HPDE6-E6E7 (cell line): Measurements from ENCODE around the gene PEAR1.

Experiments used
- DNase-seq: peaks from one replicate; pipeline ENCODE4 v3.0.0; 2011; ENCODE audit warnings: missing footprints; ENCODE audit errors: extremely low spot score

Gene PEAR1

DNA sequence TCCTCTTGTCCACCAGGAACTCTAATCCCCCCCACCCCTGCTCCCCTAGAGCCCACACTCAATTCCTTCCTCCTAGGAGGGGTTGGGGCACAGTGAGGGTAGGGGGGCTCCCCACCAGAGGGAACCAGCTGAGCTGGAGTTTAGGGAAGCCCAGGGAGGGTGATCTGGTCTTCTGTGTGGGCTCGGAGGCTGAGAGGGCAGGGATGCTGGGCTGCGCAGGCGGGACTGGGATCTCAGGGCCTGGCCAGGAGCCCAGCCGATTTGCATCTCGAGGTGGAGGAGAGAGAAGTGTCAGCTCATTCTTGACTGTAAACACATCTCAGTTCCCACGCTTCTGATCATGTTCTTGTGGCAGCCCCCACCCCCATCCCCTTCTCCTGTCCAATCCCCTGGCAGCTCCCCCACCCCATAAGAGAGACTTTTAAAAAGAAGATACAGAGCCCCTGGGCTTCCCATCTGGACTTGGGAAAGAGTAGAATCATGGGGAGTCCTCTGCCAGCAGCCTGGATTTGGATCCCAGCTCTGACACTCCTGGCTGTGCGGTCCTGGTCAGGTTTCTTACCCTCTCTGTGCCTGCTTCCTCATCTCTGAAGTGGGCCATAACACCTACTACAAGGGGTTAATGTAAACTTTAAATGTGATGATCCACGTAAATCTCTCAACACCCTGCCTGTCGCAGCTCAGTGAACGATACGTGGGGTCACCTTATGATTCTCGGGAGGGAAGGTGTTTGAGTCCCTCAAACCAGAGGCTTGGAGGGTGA is 6.6 kb downstream of the PEAR1 start:
- DNase-seq: no peak

DNA sequence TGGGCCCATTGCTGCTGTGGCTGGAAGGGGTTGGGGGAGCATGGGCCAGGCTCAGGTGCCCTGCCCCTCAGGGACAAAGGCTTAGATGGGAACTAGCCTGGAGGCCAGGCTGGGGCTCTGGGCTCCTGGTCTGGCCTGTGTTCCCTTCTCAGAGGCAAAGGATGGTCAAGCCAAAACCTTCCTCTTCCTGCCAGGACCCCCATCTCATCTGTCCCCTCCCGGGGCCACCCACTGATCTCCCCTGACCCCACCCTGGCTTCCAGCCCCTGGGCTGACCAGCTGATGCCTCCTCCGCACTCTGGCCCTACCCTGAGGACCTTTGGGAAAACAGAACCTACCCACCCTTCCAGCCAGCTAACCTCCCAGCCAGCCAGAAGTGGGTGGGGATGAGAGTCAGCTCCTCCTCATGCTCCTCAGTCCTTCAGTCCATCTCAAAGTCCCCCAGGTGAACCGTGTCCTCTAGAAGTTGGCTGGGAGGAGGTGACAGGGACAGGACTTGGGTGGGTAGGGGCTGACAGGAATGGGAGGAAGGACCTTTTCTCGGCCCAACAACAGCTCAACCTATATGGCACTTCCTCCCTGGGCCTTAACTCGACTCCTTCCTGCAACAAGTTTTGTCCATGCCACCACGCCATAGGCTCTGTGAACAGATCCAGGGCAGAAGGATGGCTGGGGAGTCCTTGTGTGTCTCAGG is 7.5 kb downstream of the PEAR1 start:
- no peak for DNase-seq

DNA sequence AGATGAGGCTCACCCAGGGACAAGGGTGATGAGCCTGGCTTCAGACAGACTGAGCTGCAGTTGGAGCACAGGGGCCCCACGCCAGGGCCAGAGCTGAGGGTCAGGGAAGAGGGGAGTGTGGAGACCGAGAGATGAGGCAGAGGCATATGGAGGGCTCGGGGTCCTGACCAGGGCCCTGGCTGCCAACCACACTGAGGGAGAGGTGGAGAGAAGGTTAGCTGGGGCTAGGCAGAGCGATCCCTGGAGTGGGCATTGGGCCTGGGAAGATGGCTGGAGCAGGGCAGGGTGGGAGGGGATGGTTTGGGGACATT is 8.0 kb downstream of the PEAR1 start:
- no peak for DNase-seq

DNA sequence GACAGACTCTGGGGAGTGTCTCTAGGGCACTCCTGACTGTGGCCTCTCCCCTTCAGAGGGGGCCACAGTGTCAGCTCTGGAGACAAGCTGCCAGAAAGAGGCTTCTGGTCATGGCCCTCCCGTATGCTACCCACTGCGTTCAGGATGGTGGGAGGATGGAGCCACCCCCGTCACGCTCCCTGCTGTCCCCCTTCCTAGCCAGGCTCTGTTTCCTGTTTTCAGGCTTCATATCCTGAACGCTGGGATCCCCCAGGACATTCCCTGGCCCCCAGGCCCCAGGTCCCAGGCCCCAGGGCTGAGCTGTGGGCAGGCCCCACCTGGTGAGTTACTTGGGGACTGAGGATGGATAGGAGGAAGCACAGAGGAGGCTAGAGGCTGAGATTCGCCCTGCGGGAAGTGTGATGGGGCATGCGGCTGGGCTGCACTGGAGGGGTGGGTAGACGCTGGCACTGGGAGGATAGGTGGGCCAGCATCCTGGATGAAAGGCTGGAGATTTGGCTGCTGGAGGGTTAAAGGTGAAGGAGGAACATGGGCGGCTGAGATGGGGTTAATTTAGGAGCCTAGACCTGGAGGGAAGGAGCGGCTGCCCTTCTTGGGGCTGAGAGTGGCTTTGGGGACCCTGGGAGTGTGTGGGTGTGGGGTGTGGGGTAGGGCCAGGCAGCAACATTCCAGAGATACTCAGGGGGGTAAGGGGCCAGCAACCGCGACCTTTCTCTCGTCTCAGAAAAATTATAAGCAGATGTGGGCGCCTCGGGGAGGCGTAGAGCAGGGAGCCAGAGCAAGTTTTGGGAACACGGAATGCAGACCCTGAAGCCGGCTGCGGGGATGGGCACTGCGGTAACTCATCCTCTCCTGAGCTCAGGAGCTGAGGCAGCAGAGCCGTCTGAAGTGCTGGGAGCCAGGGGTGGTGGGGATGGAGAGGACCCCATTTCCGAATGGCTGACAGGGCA is 8.7 kb downstream of the PEAR1 start:
- no peak for DNase-seq

DNA sequence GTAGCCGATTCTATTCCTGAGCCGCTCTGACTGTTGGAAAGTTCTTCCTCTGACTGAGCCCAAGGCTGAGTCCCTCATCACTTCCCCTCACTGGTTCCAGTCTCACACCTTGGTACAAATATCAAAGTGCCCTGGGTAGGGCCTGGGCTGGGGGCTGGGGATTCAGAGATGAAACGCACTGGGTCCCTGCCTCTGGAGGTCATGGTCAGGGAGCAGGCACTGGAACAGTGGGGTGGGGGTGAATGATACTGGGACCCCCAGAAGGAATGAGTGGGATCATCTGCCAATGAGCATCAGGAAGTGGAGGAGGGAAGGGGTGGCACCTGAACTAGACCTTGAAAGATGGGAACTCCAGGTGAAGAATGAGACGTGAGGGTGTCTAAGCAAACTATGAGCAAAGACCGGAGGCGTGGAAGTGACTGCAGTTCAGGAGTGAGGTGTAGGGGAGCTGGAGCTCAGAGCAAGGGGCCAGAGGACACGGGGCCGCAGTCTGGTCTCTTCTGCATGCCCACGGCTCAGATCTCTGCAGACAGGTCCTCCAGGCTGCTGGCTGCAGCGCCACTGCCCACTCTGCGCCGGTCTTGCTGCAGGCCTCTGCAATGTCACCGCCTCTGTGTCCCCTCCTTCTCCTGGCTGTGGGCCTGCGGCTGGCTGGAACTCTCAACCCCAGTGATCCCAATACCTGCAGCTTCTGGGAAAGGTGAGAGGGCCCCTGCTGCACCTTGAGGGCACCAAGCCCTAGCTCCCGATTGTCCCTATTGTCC is 10.0 kb downstream of the PEAR1 start:
- no peak for DNase-seq

DNA sequence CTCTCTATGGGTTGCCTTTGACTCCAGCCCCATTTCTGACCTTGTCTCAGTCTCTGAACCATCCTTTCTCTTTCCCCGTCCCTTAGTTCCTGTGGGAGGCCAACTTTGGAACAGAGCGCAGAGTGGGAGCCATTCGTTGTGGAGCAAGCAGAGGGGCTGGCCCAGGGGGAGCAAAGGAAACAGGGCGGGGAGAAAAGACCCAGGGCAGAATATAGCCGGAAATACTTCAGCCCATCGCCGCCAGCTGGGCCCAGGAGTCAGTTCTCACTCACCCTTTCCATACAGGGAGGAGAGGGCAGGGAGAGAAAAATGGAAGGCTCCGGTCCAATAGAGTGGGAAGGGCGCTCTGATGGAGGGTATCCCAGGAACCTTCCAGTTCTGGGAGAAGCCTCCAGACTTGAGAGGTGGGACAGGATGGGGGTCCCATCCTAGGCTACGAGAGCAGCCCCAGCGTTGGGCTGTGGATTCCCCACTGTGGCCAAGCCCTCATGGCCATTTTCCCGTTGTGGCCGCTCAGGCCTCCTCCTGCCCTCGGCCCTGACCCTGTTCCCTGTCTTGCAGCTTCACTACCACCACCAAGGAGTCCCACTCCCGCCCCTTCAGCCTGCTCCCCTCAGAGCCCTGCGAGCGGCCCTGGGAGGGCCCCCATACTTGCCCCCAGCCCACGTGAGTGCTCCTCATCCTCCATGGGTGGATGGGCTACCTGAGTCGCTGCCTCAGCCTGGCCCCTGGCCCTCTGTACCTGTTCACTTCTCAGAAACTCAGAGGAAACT is 10.9 kb downstream of the PEAR1 start:
- DNase-seq: no peak

DNA sequence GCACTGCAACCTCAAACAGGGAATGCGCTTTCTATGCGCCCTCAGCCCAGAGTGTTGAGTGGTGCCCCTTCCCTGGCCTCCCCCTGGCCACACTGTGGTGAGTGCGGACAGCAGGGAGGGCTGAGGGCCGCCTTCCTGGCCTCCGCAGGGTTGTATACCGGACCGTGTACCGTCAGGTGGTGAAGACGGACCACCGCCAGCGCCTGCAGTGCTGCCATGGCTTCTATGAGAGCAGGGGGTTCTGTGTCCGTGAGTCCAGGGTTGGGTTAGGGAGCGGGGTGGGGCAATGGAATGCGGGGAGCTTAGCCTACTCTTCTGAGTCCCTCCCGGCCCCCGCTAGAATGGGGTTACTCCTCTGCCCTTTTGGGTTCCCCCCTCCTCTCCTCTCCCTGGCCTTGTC is 11.7 kb downstream of the PEAR1 start:
- no peak for DNase-seq

DNA sequence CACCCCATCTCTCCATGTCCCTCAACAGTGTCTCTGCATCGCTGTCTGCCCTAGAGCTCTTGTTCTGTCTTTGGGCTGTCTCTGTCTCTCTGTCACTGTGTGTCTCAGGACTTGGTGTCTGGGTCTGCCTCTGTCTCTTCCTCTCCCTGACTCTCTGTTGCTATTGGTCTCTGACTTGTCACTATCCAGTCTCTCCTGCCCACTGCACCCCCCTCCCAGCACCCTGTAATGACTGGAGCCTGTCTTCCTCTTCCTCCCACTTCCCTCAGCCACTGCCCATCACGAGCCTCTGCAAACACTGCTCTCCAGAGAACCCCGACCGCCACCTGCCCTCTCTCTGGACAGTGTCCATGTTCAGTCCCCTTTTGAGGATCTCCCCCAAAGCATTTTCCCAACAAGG is 12.1 kb downstream of the PEAR1 start:
- no peak for DNase-seq

DNA sequence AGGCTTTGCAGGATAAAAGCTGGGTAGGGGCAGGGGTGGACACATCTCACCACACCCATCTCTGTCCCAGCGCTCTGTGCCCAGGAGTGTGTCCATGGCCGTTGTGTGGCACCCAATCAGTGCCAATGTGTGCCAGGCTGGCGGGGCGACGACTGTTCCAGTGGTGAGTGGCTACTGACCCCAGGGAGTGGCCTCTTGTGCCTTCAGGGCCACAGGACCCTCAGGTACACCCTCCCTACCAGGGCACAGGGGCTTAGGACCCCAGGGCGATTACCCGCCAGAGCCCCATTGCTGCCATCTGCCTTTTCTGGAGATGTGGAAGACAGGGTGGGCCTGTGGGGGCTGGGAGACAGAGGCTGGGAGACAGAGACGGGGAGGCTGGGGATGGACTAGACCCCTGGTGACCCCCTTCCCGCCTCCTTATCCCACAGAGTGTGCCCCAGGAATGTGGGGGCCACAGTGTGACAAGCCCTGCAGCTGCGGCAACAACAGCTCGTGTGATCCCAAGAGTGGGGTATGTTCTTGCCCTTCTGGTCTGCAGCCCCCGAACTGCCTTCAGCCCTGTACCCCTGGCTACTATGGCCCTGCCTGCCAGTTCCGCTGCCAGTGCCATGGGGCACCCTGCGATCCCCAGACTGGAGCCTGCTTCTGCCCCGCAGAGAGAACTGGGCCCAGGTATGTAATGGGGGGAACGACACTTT is 12.8 kb downstream of the PEAR1 start:
- no peak for DNase-seq

DNA sequence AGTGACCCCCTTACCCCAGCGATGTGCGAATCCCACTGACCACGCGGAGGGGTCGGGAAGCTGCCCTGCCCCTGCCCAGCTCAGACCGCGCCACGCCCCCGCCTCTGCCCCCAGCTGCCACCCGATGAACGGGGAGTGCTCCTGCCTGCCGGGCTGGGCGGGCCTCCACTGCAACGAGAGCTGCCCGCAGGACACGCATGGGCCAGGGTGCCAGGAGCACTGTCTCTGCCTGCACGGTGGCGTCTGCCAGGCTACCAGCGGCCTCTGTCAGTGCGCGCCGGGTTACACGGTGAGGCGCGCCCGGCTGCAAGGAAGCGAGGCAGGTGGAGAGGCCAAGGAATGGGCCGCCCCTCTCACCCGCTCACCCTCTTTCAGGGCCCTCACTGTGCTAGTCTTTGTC is 15.0 kb downstream of the PEAR1 start:
- DNase-seq: no peak

DNA sequence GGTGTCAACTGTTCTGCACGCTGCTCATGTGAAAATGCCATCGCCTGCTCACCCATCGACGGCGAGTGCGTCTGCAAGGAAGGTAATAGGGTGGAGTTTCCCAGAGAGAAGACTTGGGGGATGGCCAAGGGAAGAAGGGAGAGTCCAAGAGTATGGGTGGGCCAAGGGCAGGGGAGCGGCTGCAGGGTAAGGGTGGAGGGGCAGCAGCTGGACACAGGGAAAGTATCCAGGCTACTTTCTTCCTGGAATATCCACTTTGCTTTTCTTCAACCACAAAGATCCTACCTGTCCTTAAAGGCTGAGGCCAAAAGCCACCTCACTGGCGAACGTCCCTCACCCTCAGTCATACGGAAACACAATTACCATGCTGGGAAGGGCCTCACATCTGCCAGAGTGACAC is 15.4 kb downstream of the PEAR1 start:
- DNase-seq: no peak

DNA sequence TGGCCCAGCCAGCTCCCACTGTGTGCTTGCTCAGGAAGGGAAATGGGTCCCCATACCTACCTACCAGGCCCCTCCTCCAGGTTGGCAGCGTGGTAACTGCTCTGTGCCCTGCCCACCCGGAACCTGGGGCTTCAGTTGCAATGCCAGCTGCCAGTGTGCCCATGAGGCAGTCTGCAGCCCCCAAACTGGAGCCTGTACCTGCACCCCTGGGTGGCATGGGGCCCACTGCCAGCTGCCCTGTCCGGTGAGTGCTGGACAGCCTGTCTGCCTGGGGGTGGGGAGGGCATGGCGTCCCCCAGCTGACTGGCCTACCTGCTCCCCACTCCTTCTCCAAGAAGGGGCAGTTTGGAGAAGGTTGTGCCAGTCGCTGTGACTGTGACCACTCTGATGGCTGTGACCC is 16.2 kb downstream of the PEAR1 start:
- no peak for DNase-seq

DNA sequence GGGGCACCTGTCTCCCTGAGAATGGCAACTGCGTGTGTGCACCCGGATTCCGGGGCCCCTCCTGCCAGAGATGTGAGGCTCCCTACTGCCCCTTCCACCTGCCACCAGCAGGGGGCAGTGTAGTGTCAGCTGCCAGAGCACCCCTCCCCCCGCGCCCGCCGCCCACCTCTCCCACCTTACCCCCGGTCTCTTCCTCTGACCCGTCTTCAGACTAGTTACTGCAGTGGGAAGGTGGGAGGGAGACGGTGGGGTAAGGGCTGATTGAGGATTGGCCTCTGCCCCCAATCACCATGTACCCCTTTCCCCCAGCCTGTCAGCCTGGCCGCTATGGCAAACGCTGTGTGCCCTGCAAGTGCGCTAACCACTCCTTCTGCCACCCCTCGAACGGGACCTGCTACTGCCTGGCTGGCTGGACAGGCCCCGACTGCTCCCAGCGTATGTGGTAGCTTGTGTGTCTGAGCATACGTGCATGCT is 16.8 kb downstream of the PEAR1 start:
- no peak for DNase-seq

DNA sequence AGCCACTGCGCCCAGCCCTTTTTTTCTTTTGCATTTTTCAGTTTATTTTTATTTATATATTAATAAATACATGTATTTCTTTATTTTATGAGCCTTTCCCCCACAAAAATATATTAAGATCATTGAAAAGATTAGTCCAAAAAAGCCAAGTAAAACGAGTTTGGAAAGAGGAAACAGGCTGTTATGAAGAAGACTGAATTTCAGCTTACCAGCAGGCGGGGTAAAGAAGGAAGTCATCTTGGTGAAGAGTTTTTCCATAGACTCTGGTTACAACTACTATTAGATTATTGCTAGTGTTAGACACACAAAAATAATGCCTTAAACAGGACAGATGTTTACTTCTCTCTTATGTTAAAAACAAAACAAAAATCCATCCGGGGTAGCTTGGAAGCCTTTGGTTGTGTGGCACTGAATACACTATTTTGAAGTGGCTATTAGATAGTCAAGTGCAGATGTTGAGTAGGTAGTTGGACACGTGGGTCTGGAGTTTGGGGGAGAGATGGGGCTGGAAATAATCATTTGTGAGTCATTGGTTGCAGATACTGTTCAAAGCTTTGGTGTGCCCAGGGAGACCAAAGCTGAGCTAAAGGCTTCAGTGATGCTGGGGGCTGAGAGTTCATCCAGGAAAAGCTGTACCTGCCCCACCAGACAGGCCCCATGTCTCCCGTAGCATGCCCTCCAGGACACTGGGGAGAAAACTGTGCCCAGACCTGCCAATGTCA is 18.2 kb downstream of the PEAR1 start:
- DNase-seq: no peak

DNA sequence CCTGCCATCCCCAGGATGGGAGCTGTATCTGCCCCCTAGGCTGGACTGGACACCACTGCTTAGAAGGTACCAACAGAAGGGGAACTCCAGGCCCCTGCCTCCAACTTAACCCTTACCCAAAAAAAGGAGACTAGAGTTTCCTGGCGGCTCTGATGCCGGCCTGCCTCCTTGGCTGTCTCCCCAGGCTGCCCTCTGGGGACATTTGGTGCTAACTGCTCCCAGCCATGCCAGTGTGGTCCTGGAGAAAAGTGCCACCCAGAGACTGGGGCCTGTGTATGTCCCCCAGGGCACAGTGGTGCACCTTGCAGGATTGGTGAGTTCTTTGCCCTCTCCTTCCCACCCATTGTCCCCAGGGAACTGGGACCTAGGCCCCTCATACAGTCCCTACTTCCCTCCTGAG is 18.8 kb downstream of the PEAR1 start:
- DNase-seq: no peak

DNA sequence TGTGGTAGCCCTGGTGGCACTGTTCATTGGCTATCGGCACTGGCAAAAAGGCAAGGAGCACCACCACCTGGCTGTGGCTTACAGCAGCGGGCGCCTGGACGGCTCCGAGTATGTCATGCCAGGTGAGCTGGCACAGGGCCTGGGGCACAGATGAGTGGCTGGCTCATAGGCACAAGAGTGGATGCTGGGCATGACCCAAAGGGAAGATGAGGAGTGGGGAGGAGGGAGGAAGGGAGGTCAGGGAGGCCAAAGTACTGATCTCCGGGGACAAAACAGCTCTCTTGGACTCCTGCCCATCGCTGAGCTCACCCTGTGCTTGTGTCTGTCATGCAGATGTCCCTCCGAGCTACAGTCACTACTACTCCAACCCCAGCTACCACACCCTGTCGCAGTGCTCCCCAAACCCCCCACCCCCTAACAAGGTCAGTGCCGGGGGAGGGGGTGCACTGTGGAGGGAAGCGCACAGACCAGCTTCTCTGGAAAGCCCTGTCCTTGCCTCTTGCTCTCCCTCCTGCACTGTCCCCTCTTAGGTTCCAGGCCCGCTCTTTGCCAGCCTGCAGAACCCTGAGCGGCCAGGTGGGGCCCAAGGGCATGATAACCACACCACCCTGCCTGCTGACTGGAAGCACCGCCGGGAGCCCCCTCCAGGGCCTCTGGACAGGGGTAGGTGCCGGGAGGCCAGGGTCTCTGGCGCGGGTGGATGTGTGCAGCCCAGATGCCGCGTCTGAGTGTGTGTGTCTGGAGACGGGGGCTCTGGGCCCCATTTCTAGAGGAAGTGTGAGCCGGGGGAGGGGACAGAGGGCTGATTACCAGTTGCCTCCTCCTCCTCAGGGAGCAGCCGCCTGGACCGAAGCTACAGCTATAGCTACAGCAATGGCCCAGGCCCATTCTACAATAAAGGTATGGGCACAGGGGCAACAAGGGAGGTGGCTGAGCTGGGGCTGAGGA is 19.6 kb downstream of the PEAR1 start:
- no peak for DNase-seq

DNA sequence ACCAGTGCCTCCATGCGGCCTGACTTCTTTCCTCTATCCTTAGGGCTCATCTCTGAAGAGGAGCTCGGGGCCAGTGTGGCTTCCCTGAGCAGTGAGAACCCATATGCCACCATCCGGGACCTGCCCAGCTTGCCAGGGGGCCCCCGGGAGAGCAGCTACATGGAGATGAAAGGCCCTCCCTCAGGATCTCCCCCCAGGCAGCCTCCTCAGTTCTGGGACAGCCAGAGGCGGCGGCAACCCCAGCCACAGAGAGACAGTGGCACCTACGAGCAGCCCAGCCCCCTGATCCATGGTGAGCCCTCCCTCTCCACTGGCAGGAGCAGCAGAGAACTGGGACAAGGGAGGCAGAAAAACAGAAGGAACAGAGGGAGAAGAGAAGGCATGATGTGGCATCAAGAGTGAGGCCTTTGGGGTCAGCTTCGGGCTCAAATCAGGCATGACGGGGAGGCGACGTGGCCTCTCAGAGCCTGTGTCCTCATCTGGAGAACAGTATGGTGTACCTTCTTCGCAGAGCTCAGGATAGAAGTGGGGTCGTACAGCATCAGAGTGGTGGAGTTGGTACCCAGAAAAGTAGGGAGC is 20.4 kb downstream of the PEAR1 start:
- DNase-seq: no peak

DNA sequence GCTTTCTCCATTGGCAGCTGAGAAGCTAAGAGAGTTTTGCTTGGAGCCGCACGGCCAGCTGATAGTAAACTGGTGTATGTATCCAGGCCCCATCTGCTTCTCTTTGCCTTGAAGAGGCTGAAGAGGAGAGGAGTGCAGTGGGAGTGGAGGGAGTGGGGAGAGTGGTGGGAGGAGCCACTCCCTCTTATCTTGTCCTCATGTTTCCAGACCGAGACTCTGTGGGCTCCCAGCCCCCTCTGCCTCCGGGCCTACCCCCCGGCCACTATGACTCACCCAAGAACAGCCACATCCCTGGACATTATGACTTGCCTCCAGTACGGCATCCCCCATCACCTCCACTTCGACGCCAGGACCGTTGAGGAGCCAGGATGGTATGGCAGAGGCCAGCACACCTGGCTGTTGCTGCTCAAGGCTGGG is 20.9 kb downstream of the PEAR1 start:
- no peak for DNase-seq
